ENCODE results near the gene ACTRT2. TPM values are rescaled to one million over a fixed set of nuclear protein-coding genes. Genes with fewer than 3 reads are reported as not detected.

Gene ACTRT2
- total RNA-seq, 1 donor from 2014 or later, result not detected

DNA sequence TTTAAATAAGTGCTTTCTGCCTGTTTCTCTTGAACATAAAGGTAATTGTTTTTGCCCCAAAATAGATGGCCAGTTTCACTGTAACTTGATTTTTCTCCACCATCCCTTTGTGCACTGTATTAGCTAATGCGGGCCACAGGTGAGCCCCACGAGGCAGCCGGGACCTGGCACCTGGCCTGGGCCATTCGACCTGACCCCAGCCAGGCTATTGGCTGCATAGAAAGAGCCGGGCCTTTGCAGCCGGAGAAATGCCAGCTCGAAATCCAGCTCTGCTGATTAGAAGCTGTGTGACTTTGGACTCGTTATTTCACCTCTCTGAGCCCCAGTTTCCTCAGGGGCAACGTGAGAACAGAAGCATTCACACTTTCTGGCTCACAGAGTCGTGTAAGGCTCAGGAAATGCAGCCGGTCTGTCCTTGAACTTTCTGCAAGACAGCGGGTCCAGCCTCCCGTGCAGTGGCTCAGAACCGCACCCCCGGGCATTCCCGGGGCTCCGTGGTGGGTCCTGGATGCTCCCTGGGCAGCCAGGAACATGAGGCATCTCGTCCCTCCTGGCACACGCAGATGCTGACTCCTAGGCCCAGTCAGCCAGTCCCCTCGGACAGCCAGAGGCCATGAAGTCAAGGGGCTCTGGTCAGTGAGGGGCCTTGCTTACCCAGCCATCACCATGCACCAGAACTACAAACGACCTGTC, 37.4 kb upstream of the ACTRT2 start:
- peaks cover 19 to 58% (median 37%) of the 10 kb centered on the region in 3 donors for H3K27me3 ChIP-seq (ENCODE audit: control insufficient read depth in 3 of 3, insufficient read depth in 3 of 3, low read length in 3 of 3)

DNA sequence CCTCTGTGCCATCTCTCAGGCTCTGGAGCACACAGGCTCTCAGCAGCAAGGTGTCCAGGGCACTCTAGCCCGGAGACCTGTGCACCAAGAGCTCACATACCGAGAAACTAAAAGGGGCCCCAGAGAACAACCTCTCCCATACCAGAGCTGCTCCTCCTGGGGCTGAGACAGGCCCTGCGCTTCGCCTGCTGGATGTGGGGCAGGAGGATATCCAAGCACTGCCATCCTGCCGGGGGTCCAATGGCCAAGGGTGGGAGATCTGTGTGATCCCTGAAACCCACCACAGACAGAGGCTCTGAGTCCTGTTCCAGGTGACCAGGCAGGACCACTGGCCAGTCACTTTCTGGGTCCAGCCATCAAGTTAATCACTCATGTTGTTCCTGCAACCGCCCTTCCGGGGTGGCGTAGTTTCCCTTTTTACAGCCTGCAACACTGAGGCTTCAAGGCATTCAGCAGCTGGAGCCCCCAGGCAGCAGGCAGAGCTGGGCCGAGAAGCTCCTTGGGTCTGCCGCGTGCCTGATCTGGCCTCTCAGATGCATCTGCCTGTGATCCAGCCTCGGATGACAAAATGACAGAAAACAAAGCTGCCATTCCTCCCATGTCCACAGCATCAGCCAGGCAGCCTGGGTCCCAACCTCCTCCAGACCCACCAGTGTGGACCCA, 36.7 kb upstream of the ACTRT2 start:
- H3K27ac ChIP-seq (ENCODE audit: low read depth, low read length), result no peak overlapping the region
- H3K9ac ChIP-seq (ENCODE audit: low read depth in 1 of 3, low read length in 3 of 3), result no peak overlapping the region
- no peaks in the 10 kb centered on the region for H3K4me1 ChIP-seq (ENCODE audit: control insufficient read depth in 3 of 3, insufficient read depth in 3 of 3, low read length in 3 of 3)

More for the DNA sequence above, 37.4 kb upstream of the ACTRT2 start:
- Histone ChIP-seq H3K9me3 (ENCODE audit: control insufficient read depth in 3 of 3, low read length in 3 of 3) (no peaks in the 10 kb centered on the region), H3K27ac (ENCODE audit: low read depth, low read length) (no peak overlapping the region), H3K4me1 (ENCODE audit: control insufficient read depth in 3 of 3, insufficient read depth in 3 of 3, low read length in 3 of 3) (no peaks in the 10 kb centered on the region), H3K4me3 (ENCODE audit: low read length in 3 of 3) (no peak overlapping the region), H3K36me3 (ENCODE audit: control insufficient read depth in 3 of 3, insufficient read depth in 3 of 3, low read length in 3 of 3) (no peaks in the 10 kb centered on the region), H3K9ac (ENCODE audit: low read depth in 1 of 3, low read length in 3 of 3) (no peak overlapping the region)

DNA sequence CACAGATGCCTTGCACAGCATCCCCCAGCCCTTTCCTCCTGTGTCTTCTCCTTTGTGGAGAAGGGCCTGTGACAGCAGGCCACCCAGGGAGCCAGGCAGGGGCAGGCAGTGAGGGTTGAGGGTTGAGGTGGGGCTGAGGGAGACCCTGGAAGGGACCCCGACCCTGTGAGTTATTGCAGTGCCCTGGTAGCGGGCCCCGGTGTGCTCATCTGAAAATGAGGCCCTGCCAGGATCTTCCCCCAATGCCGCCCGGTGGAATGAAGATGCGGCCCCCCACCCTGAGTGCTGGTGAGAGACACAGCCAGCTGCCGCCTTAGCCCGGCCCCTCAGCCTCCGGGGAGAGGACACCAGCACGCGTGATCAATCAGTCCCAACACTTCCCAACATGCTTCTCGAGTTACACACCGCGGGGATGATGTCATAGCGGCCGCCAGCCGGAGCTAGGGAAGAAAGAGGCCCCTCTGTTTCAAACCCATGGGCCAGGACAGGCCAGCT, 36.2 kb upstream of the ACTRT2 start:
- H3K27ac ChIP-seq (ENCODE audit: low read depth, low read length), result no peak overlapping the region
- H3K27me3 ChIP-seq (ENCODE audit: control insufficient read depth in 3 of 3, insufficient read depth in 3 of 3, low read length in 3 of 3), result peaks cover 22 to 67% (median 42%) of the 10 kb centered on the region in 3 donors
- no peaks in the 10 kb centered on the region for H3K9me3 ChIP-seq (ENCODE audit: control insufficient read depth in 3 of 3, low read length in 3 of 3)
- no peaks in the 10 kb centered on the region for H3K4me1 ChIP-seq (ENCODE audit: control insufficient read depth in 3 of 3, insufficient read depth in 3 of 3, low read length in 3 of 3)
- H3K9ac ChIP-seq (ENCODE audit: low read depth in 1 of 3, low read length in 3 of 3), result no peak overlapping the region
- H3K4me3 ChIP-seq (ENCODE audit: low read length in 3 of 3), result no peak overlapping the region
- no peaks in the 10 kb centered on the region for H3K36me3 ChIP-seq (ENCODE audit: control insufficient read depth in 3 of 3, insufficient read depth in 3 of 3, low read length in 3 of 3)

More for the DNA sequence above, 36.7 kb upstream of the ACTRT2 start:
- no peaks in the 10 kb centered on the region for H3K9me3 ChIP-seq (ENCODE audit: control insufficient read depth in 3 of 3, low read length in 3 of 3)
- H3K27me3 ChIP-seq (ENCODE audit: control insufficient read depth in 3 of 3, insufficient read depth in 3 of 3, low read length in 3 of 3), result peaks cover 24 to 62% (median 43%) of the 10 kb centered on the region in 3 donors
- H3K36me3 ChIP-seq (ENCODE audit: control insufficient read depth in 3 of 3, insufficient read depth in 3 of 3, low read length in 3 of 3), result no peaks in the 10 kb centered on the region
- H3K4me3 ChIP-seq (ENCODE audit: low read length in 3 of 3), result no peak overlapping the region

DNA sequence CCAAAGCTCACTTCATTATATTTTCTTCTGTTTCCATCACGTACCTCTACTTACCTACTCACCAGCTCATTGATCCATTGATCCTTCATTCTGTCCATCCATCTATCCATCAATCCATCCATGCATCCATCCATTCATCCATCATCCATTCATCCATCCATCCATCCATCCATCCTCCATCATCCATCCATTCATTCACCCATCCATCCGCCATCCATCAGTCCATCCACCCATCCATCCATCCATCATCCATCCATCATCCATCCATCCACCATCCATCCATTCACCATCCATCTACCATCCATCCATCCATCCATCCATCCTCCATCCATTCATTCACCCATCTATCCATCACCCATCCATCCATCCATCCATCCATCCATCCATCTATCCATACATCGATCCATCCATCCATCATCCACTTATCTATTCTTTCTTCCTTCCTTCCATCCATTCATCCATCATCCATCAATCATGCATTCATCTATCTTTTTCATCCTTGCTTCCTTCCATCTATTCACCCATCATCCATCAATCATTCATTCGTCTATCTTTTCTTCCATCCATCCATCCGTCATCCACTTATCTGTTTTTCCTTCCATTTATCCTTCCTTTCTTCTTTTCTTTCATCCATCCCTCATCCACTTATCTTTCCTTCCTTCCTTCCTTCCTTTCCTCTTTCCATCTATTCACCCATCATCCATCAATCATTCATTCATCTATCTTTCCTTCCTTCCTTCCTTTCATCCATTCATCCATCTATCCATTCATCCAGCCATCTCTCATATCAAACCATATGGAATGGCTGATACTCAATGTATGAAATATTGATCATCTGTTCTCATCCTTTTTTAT, 35.3 kb upstream of the ACTRT2 start:
- Histone ChIP-seq H3K9ac (ENCODE audit: low read depth in 1 of 3, low read length in 3 of 3) (no peak overlapping the region), H3K4me3 (ENCODE audit: low read length in 3 of 3) (no peak overlapping the region), H3K9me3 (ENCODE audit: control insufficient read depth in 3 of 3, low read length in 3 of 3) (no peaks in the 10 kb centered on the region), H3K36me3 (ENCODE audit: control insufficient read depth in 3 of 3, insufficient read depth in 3 of 3, low read length in 3 of 3) (no peaks in the 10 kb centered on the region), H3K27ac (ENCODE audit: low read depth, low read length) (no peak overlapping the region), H3K4me1 (ENCODE audit: control insufficient read depth in 3 of 3, insufficient read depth in 3 of 3, low read length in 3 of 3) (no peaks in the 10 kb centered on the region), H3K27me3 (ENCODE audit: control insufficient read depth in 3 of 3, insufficient read depth in 3 of 3, low read length in 3 of 3) (peaks cover 19 to 70% (median 49%) of the 10 kb centered on the region in 3 donors)

DNA sequence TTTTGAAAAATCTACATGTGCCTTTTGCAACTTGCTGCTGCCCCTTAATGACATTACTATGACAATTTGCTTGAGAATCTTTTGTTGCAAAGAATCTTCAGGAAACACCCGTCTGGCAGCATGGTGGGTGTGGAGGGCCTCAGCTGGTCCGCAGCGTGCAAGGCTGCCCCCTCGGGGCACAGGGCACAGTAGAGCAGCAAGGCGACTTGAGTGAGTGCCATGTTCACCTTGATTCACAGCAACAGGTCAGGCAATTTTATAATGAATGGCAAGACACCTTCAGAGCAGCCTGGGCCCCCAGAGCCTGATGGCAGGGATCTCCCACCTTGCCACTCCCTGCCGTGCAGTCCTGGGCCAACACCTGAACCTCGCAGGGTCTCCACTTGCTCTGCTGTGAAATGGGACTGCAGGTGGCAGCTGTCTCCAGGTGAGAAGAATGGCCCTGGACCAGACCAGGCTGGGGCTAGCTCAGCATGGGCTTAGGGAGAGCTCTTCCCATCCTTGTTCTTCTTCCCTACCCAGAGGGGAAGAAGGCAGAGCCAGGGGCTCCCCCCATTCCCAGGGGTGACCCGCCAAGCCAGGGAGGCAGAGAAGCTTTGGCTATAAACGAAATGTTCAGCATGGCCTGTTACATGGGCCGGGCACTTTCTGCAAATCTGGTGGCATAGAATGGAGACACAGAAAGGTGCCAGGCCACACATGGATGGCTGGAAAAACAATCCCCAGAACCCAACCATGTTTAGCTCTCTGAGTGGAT, 34.5 kb upstream of the ACTRT2 start:
- no peaks in the 10 kb centered on the region for H3K4me1 ChIP-seq (ENCODE audit: control insufficient read depth in 3 of 3, insufficient read depth in 3 of 3, low read length in 3 of 3)
- no peak overlapping the region for H3K9ac ChIP-seq (ENCODE audit: low read depth in 1 of 3, low read length in 3 of 3)
- H3K27me3 ChIP-seq (ENCODE audit: control insufficient read depth in 3 of 3, insufficient read depth in 3 of 3, low read length in 3 of 3), result peaks cover 19 to 67% (median 49%) of the 10 kb centered on the region in 3 donors
- H3K4me3 ChIP-seq (ENCODE audit: low read length in 3 of 3), result no peak overlapping the region
- no peak overlapping the region for H3K27ac ChIP-seq (ENCODE audit: low read depth, low read length)
- H3K9me3 ChIP-seq (ENCODE audit: control insufficient read depth in 3 of 3, low read length in 3 of 3), result no peaks in the 10 kb centered on the region
- H3K36me3 ChIP-seq (ENCODE audit: control insufficient read depth in 3 of 3, insufficient read depth in 3 of 3, low read length in 3 of 3), result no peaks in the 10 kb centered on the region

DNA sequence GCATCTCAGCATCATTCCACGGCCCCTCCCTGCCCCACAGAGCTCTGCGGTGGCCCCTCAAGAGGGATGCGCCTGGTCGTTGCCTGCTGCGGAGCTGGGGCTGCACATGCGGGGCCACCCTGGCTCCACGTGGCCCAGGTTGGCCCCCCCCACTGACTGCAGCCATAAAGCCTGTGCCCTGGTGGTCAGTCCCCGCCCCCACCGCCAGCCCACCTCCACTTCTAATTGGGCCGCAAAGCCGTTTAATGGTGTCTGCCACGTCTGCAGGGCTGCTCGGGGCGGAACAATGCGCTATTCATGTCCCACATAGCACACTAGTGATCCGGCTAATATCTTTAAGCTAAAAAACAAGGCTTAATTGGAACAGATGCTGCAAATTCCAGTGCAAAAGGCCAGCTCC, 33.5 kb upstream of the ACTRT2 start:
- no peak overlapping the region for H3K9ac ChIP-seq (ENCODE audit: low read depth in 1 of 3, low read length in 3 of 3)
- H3K27me3 ChIP-seq (ENCODE audit: control insufficient read depth in 3 of 3, insufficient read depth in 3 of 3, low read length in 3 of 3), result peaks cover 16 to 65% (median 39%) of the 10 kb centered on the region in 3 donors
- H3K9me3 ChIP-seq (ENCODE audit: control insufficient read depth in 3 of 3, low read length in 3 of 3), result no peaks in the 10 kb centered on the region
- H3K4me3 ChIP-seq (ENCODE audit: low read length in 3 of 3), result no peak overlapping the region
- no peaks in the 10 kb centered on the region for H3K4me1 ChIP-seq (ENCODE audit: control insufficient read depth in 3 of 3, insufficient read depth in 3 of 3, low read length in 3 of 3)
- no peak overlapping the region for H3K27ac ChIP-seq (ENCODE audit: low read depth, low read length)
- no peaks in the 10 kb centered on the region for H3K36me3 ChIP-seq (ENCODE audit: control insufficient read depth in 3 of 3, insufficient read depth in 3 of 3, low read length in 3 of 3)

DNA sequence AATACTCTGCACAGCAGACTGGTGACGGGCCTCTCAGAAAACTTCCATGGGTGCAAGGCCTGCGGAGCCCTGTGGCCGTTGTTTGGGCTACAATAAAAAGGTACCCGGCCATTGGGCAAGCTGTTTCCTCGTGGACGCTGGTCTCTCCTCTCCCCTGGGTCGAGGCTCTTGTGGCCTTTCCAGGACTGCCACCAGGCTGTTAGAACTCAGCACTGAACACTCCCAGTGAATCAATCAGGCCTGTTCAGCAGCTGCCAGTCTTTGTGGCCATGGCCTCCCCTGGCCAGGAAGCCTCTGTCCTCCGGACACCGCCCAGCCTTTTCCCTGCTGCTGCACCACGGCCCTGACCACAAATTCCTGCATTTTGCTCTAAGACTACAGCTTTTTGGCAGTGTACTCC, 33.0 kb upstream of the ACTRT2 start:
- no peak overlapping the region for H3K9ac ChIP-seq (ENCODE audit: low read depth in 1 of 3, low read length in 3 of 3)
- H3K36me3 ChIP-seq (ENCODE audit: control insufficient read depth in 3 of 3, insufficient read depth in 3 of 3, low read length in 3 of 3), result no peaks in the 10 kb centered on the region
- H3K4me1 ChIP-seq (ENCODE audit: control insufficient read depth in 3 of 3, insufficient read depth in 3 of 3, low read length in 3 of 3), result no peaks in the 10 kb centered on the region
- H3K27me3 ChIP-seq (ENCODE audit: control insufficient read depth in 3 of 3, insufficient read depth in 3 of 3, low read length in 3 of 3), result peaks cover 16 to 61% (median 38%) of the 10 kb centered on the region in 3 donors
- no peak overlapping the region for H3K4me3 ChIP-seq (ENCODE audit: low read length in 3 of 3)
- H3K27ac ChIP-seq (ENCODE audit: low read depth, low read length), result no peak overlapping the region
- H3K9me3 ChIP-seq (ENCODE audit: control insufficient read depth in 3 of 3, low read length in 3 of 3), result no peaks in the 10 kb centered on the region

DNA sequence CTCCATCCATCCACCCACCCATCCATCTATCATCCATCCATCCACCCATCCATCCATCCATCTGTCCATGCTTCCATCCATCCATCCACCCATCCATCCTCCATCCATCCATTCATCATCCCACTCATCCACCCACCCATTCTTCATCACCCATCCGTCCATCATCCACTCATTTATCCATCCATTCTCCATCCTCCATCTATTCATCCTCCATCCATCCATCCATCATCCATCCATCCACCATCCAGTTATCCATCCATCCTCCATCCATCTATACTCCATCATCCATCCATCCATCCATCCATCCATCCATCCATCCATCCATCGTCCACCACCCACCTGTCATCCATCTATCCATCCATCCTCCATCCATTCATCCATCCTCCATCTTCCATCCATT, 32.1 kb upstream of the ACTRT2 start:
- H3K4me1 ChIP-seq (ENCODE audit: control insufficient read depth in 3 of 3, insufficient read depth in 3 of 3, low read length in 3 of 3), result no peaks in the 10 kb centered on the region
- no peaks in the 10 kb centered on the region for H3K36me3 ChIP-seq (ENCODE audit: control insufficient read depth in 3 of 3, insufficient read depth in 3 of 3, low read length in 3 of 3)
- no peak overlapping the region for H3K4me3 ChIP-seq (ENCODE audit: low read length in 3 of 3)
- peaks cover 16 to 52% (median 35%) of the 10 kb centered on the region in 3 donors for H3K27me3 ChIP-seq (ENCODE audit: control insufficient read depth in 3 of 3, insufficient read depth in 3 of 3, low read length in 3 of 3)
- peaks cover 0 to under 1% (median 0%) of the 10 kb centered on the region in 3 donors for H3K9me3 ChIP-seq (ENCODE audit: control insufficient read depth in 3 of 3, low read length in 3 of 3)
- H3K9ac ChIP-seq (ENCODE audit: low read depth in 1 of 3, low read length in 3 of 3), result no peak overlapping the region
- H3K27ac ChIP-seq (ENCODE audit: low read depth, low read length), result no peak overlapping the region

DNA sequence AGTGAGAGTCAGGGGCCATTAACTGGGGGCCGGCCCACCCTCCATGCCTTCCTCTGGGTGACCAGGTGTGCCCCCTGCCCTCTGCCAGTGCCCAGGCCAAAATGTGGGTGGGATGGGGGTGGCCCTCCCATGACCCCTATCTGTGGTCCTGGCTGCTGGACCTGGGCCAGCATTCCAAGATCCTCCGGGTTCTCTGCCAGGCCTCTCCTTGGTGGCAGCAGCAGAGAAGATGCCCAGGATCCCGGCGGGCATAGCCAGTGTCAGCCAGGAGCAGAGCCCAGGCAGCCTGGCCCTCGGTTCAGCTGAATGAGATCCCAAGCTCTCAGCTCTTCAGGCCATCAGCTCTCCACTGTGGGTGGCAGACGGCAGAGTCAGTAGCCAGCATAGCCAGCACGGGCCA, 31.3 kb upstream of the ACTRT2 start:
- peaks cover 9 to 44% (median 27%) of the 10 kb centered on the region in 3 donors for H3K27me3 ChIP-seq (ENCODE audit: control insufficient read depth in 3 of 3, insufficient read depth in 3 of 3, low read length in 3 of 3)
- peaks cover 0 to 5% (median 2%) of the 10 kb centered on the region in 3 donors for H3K9me3 ChIP-seq (ENCODE audit: control insufficient read depth in 3 of 3, low read length in 3 of 3)
- H3K4me3 ChIP-seq (ENCODE audit: low read length in 3 of 3), result no peak overlapping the region
- H3K4me1 ChIP-seq (ENCODE audit: control insufficient read depth in 3 of 3, insufficient read depth in 3 of 3, low read length in 3 of 3), result no peaks in the 10 kb centered on the region
- no peak overlapping the region for H3K27ac ChIP-seq (ENCODE audit: low read depth, low read length)
- no peaks in the 10 kb centered on the region for H3K36me3 ChIP-seq (ENCODE audit: control insufficient read depth in 3 of 3, insufficient read depth in 3 of 3, low read length in 3 of 3)
- H3K9ac ChIP-seq (ENCODE audit: low read depth in 1 of 3, low read length in 3 of 3), result no peak overlapping the region

All from skeletal muscle tissue (tissue), 4 donors.